GM19328 (cell line): Measurements from ENCODE around the gene AMMECR1.
"Not testable (repeated sequence)": the region's sequence is repeated elsewhere in the genome, so short reads cannot be mapped to it uniquely, and the experiment has no call there.

Source experiments
- ATAC-seq: cut with Tn5 transposase; IDR thresholded peaks from one replicate; pipeline ENCODE4 v1.9.1; 2021; ENCODE audit warnings: mild to moderate bottlenecking, moderate library complexity; ENCODE audit not compliant: unreplicated experiment

Gene AMMECR1

GRCh38 chrX:110259117-110259516 is 58.8 kb downstream of the AMMECR1 start:
- no peak for ATAC-seq

- no peak for ATAC-seq
Measured at GRCh38 chrX:110258552-110258951, 59.3 kb downstream of the AMMECR1 start.

DNA sequence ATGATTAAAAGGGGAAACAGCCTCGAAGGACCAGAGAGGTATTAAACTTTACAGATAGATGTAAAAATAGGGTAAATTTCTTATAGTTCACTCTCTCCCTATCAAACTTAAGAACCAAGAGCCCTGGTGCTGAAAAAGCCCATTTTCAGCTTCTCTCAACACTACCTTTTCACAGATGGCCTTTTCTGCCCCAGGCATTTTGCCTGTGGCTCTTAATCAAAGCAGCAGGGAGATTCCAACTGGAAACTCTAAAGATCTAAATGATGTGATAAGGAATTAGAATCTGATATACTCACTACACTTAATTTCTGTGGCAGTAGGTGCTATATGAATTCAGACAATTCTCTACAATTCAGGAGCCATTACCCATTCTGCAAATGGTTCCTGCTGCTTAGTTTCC is 60.0 kb downstream of the AMMECR1 start:
- no peak for ATAC-seq

DNA sequence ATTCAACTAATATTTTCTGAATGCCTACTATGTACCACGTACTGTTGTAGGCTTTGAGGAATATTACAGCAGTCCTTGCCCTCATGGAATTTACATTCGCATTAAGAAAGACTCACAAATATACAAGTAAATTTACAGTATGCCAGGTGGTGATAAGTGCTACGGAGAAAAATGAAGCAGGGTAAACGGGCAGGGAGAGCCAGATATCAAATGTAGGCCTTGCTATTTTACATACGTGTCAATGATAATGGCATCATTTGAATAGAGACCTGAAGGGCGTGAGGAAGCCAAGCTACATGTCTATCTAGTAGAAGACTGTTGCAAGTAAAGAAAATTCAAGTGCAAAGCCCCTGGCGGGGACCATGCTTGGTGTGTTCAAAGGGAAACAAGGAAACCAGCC is 65.2 kb downstream of the AMMECR1 start:
- ATAC-seq = no peak

DNA sequence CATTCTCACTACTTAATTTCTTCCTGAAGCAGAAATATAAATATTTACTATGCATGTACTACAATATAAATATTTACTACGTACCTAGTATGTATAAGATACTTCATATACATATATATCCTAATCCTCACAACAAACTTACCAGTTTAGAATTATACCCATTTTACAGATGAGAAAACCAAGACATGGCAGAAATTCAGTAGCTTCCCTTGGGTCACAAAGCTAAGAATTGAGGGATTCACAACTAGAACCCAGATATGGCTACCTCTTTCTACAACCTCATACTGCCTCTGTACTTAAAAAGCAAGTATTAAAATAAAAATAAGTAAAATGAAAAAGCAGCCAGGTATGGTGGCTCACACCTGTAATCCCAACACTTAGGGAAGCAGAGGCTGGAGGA is 65.9 kb downstream of the AMMECR1 start:
- no peak for ATAC-seq

DNA sequence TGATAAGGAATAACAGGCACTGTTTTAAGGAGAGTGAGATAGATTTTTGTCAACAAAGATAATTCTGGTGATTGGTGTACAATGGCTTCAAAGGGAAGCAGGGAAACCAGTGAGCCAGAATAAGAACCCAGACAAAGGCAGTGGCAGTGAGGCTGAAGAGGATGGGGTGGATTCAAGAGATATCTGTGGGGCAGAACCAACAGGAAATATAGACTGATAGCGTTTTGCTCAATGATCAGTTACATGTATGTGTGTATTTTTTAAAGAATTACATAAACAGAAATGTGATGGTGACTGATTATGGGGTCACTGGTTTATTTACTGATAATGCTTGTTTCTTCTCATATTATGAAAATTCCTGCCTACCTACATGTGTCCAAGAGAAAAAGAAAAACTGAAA is 66.4 kb downstream of the AMMECR1 start:
- no peak for ATAC-seq

DNA sequence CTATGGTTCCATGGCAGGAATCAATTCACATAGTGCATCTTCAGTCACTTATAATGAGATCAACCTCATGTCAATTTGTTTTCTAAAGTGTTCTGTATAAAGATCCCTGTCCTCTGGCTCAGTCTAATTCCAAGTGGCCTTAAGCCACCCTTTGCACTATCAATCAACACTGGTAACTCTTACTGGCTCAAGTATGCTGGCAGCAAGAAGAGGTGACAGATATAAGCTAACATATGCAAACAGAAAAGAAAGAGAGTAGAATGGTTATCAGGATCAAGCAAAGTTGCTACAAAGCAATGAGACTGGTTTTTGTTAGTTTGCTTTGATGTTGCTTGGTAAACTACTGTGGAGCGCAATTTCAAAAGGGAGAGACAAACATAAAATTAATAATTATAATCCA is 67.0 kb downstream of the AMMECR1 start:
- no peak for ATAC-seq

- ATAC-seq = no peak
Measured at GRCh38 chrX:110248578-110248977, 69.3 kb downstream of the AMMECR1 start.

GRCh38 chrX:110245011-110245410 is 72.9 kb downstream of the AMMECR1 start:
- no peak for ATAC-seq

DNA sequence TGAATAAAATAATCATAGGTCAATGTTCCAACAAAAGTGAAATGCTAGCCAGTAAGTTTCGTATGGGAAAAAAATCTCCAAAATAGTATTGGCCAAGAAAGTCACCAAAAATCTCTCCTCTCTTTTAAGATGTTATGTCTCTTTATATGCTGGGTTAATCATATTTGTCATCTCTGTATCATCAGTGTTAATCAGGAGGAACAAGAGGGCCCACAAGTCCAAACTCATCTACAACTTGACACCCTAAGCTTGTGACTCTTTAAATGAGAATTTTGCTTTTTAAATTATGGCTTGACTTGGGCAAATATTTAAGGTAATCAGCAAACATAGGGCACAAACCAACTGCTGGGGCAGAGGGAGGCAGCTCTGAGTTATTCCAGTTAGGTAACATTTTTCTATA is 75.5 kb downstream of the AMMECR1 start:
- ATAC-seq = no peak

DNA sequence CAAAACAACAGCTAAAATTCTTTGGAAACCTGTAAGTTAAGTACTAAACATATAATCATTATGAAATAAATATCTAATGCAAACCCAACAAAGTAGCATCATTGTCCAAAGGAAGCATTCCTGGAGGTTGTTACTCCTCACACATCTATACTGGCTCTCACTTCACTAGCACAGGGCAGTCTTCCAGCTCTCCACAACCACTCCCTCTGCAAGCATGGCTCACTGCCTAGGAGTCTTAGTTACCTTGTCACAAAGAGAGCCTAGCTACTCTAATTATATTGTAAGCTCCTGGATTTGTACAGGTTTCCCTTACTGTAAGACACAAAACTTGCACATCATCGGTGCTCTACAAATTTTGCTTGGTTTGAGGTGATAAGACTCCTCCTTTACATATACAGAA is 76.1 kb downstream of the AMMECR1 start:
- ATAC-seq = no peak

DNA sequence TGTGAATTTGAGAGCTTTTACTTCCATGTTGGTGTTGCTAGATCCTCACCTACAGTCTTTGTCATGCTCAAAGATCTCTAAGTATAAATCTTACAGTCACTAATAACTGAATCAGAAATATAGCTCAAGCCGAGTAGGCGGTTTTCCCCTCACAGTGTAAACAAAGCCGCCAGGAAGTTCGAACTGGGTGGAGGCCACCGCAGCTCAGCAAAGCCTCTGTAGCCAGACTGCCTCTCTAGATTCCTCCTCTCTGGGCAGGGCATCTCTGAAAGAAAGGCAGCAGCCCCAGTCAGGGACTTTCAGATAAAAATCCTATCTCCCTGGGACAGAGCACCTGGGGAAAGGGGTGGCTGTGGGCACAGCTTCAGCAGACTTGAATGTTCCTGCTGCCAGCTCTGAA is 79.6 kb downstream of the AMMECR1 start:
- ATAC-seq = not testable (repeated sequence)

- ATAC-seq = not testable (repeated sequence)
Measured at GRCh38 chrX:110231485-110231884, 86.4 kb downstream of the AMMECR1 start.

GRCh38 chrX:110229497-110230111 is 88.3 kb downstream of the AMMECR1 start:
- not testable (repeated sequence) for ATAC-seq

DNA sequence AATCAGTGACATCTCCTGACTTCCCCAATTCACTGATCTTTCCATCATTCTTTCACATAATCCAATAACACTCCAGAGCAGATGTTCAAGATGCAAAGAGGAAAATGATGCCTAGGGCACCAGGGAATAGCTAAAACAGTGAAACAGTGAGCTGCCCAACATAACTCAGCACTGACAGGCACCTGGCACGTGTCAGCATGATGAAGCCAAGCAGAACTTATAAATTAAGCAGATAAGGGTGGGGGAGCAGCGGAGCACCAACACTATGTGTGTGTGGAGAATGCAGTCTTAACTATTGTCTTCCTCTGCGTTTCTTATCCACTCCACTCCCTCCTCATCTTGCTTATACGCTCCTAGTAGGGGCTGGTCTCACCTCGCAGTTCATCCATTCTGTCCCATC is 89.4 kb downstream of the AMMECR1 start:
- no peak for ATAC-seq

DNA sequence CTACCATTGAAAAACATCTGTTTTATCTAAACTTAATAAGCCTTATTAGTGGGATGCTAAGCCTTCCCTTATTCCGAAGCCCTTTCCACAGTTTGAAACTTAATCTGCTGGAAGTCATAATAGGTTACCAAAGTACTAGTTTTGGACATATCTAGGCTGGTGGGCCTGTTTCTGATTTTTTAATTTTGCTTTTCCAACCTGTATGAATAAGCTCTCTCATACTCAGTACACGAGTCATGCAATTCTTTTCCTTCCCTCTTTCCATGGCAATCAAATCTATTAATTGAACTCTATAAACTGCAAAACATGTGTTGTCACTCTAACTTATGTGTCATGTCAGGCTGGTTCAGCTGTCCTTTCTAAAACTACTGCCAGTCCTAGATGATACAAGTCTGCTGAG is 91.0 kb downstream of the AMMECR1 start:
- no peak for ATAC-seq

DNA sequence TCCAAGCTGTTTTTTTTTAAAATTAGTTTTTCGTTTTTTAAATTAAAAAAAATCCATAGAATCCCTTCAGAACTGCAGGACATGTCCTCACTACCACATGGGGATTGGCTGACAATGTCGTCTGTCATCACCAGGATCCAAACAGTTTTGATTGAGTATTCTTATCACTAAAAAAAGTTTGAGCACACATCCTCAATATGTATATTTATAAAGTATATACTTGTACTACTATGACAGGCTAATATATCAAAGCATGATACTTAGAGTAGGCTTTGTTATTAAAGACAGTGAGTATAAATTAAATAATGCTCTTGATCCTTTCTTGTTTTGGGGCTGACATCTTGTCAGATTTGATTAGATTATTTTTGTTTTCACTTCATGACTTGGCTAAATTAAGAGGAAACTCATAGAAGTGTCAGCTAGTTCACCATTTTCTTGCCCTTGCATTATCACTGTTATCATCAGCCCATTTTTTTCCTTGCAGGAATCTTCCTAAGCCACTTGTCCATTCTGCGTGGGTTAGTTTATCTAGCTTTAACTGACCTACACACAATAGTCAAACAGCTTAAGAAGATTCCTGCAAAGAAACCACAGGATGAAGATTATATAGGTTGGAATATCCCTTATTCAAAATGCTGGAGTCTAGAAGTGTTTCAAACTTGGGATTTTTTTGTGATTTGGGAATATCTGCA is 92.8 kb downstream of the AMMECR1 start:
- no peak for ATAC-seq

DNA sequence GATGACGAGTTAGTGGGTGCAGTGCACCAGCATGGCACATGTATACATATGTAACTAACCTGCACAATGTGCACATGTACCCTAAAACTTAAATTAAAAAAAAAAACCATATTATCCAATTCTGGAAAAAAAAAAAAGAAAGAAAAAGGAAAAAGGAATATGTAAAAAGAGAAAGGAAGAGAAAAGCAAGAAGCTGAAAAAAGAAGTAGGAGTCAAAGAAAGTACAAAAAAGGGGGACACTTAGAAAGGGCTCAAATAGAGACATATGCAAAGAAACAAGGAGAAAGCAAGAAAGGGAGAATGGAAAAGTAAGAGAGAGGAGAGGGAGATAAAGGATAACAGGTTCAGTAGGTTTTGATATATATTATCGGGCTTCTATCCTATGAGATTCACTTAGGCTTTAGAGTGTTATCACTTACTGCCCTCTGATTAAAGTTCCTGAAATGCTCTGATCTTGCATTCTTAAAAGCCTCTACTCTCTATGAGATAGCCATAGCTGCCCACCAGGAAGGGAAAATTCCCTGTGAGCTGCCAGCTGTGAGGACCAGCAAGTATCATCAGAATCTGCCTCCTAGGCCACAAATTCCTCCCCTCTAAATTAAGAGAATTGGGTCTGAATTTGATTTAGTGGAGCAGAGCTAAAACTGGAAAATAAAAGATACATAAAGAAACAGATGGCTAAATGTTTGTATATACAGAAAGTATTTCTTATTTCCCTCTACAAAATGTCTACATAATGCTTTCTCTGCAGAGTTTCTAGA is 95.2 kb downstream of the AMMECR1 start:
- no peak for ATAC-seq

DNA sequence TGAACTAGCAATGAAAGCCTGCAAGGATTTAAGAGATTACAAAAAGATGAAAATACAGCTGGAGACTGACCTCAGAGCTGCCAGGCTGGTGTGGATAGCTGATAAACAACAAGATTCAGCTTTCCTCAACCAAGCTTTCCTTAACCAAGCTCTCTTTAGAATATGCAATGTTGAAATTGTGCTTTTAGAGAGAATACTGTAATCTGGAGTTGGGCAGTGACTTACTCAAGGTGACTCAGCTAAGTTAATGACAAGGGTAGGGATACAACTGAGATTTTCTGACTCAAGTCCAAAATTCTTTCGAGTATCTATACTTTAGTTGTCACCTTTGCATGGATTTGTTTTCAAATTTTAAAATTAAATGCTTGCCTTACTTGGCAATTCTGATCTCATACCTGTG is 98.0 kb downstream of the AMMECR1 start:
- ATAC-seq = no peak

GRCh38 chrX:110218591-110218990 is 99.3 kb downstream of the AMMECR1 start:
- ATAC-seq = no peak

DNA sequence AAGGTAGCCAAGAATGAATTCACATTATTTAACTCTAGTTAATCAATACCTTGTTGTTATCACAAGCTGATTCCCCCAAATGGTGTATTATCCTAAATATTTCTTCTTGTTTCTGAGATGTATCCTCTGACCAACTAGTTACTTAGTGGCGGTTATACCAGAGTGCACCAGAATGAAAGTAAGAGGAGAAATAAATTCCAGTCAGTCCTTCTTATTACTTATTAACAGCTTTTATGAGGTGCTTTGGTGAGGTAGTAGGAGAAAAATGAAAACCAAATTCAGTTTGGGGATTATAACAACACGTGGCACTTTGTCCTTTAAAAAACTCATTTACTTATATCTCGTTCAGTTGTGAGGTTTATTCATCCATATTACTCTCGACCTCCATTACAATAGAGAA is 101.9 kb downstream of the AMMECR1 start:
- no peak for ATAC-seq

DNA sequence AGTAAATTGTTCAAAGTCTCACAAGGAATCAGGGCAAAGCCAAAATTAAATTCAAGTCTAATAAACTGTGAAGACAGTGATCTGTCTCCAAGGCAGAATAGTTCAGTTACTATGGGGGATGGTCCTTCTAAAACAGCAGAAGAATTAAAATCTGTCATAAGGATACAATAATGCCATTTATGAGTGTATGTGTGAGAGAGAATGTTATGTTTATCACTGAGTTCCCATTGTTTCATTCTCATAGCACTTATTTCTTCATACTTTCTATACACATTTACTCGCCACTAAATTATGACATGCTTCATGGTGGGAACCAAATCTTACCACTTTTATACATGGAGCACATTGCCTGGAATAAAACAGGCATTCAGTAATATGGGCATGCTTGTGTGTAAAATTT is 102.5 kb downstream of the AMMECR1 start:
- no peak for ATAC-seq
